Progenitor cell of endocrine pancreas (in vitro differentiated cells): ENCODE results near the gene ANKRD16. TPM values are rescaled to one million over a fixed set of nuclear protein-coding genes. Genes with fewer than 3 reads are reported as not detected.

Experiments
- DNase-seq: peaks from one replicate; pipeline ENCODE4 v3.0.0; 2021; ENCODE audit warnings: low spot score; ENCODE audit not compliant: unreplicated experiment
- H3K27ac Mint-ChIP-seq: 2 replicates; pipeline ENCODE4 v1.8.0; 2021; ENCODE audit warnings: mild to moderate bottlenecking, moderate library complexity, mixed read lengths
- H3K27me3 Mint-ChIP-seq: 2 replicates; pipeline ENCODE4 v1.8.0; 2021; ENCODE audit warnings: mixed read lengths
- H3K36me3 Mint-ChIP-seq: 2 replicates; pipeline ENCODE4 v1.8.0; 2022; ENCODE audit warnings: mixed read lengths; ENCODE audit not compliant: insufficient read depth
- H3K4me1 Mint-ChIP-seq: 2 replicates; pipeline ENCODE4 v1.8.0; 2021; ENCODE audit warnings: low read depth, mixed read lengths
- H3K4me3 Mint-ChIP-seq: 2 replicates; pipeline ENCODE4 v1.8.0; 2021; ENCODE audit warnings: low read depth, mild to moderate bottlenecking, moderate library complexity, mixed read lengths
- H3K9me3 Mint-ChIP-seq: 2 replicates; pipeline ENCODE4 v1.8.0; 2021; ENCODE audit warnings: low read depth, mixed read lengths
- total RNA-seq: library from RNA; stranded (reverse); gene quantifications from 2 replicates; pipeline ENCODE4 v1.2.1, GENCODE V29; 2021
- TF ChIP-seq, protein P1 (sequence below): fragments of 200-600 bp; sonication (generic); IDR thresholded peaks from one replicate; pipeline ENCODE4 v1.5.0; 2021; ENCODE audit warnings: antibody characterized with exemption, mild to moderate bottlenecking; ENCODE audit not compliant: unreplicated experiment

The ANKRD16 gene
- total RNA-seq, 1 donor from 2014 or later: 18.0 TPM

- H3K36me3 Mint-ChIP-seq: no peaks in the 10 kb centered on the region
- H3K27me3 Mint-ChIP-seq: no peaks in the 10 kb centered on the region
- TF ChIP-seq, protein P1, sequence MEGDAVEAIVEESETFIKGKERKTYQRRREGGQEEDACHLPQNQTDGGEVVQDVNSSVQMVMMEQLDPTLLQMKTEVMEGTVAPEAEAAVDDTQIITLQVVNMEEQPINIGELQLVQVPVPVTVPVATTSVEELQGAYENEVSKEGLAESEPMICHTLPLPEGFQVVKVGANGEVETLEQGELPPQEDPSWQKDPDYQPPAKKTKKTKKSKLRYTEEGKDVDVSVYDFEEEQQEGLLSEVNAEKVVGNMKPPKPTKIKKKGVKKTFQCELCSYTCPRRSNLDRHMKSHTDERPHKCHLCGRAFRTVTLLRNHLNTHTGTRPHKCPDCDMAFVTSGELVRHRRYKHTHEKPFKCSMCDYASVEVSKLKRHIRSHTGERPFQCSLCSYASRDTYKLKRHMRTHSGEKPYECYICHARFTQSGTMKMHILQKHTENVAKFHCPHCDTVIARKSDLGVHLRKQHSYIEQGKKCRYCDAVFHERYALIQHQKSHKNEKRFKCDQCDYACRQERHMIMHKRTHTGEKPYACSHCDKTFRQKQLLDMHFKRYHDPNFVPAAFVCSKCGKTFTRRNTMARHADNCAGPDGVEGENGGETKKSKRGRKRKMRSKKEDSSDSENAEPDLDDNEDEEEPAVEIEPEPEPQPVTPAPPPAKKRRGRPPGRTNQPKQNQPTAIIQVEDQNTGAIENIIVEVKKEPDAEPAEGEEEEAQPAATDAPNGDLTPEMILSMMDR: no peak
- no peaks in the 10 kb centered on the region for H3K9me3 Mint-ChIP-seq
- H3K4me1 Mint-ChIP-seq: peaks cover 4% of the 10 kb centered on the region
- no peak overlapping the region for H3K4me3 Mint-ChIP-seq
- DNase-seq: no peak
- no peak overlapping the region for H3K27ac Mint-ChIP-seq
Measured at GRCh38 chr10:5833814-5834213, 55.9 kb downstream of the ANKRD16 start.

DNA sequence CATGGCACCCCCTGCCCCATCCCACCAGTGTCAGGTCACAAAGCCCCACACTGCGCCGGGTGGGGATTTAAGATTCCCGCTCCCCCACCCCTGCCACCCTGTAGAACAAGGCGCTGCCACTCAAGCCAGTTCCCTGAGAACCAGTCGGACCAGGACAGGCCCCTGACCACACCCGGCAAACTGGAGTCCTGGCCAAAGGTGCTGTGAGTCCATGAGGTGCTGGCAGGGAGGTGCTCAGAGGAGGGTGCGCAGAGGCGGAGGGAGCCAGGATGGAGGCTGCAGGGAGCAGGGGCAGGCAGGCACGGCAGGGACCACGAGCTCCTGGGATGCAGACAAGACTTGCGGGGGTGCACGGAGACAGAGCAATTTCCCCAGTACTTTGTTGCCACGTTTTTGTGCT lies 56.7 kb downstream of the ANKRD16 start:
- no peaks in the 10 kb centered on the region for H3K9me3 Mint-ChIP-seq
- H3K27ac Mint-ChIP-seq: no peak overlapping the region
- TF ChIP-seq, protein P1: no peak
- peaks cover 4% of the 10 kb centered on the region for H3K4me1 Mint-ChIP-seq
- H3K27me3 Mint-ChIP-seq: no peaks in the 10 kb centered on the region
- no peak overlapping the region for H3K4me3 Mint-ChIP-seq
- no peaks in the 10 kb centered on the region for H3K36me3 Mint-ChIP-seq
- no peak for DNase-seq

DNA sequence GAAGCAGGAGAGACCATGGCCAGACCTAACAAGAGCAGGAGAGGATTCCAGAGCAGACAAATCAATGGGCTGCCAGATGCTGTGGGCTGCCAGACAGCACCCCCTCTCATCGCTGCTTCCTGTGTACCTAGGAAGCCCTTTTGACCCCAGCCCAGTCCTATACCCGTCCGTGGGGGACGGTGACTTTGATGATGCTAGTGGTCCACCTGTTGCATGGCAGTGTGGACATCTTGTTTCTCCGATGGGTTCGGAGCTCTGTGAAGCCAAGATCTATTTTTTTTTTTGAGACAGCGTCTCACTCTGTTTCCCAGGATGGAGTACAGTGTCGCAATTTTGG lies 58.3 kb downstream of the ANKRD16 start:
- Mint-ChIP-seq H3K27me3 (no peaks in the 10 kb centered on the region), H3K9me3 (no peaks in the 10 kb centered on the region), H3K36me3 (no peaks in the 10 kb centered on the region), H3K4me3 (no peak overlapping the region), H3K27ac (no peak overlapping the region), H3K4me1 (peaks cover 4% of the 10 kb centered on the region)
- TF ChIP-seq, protein P1: no peak
- no peak for DNase-seq

GRCh38 chr10:5830629-5831445 lies 58.9 kb downstream of the ANKRD16 start:
- DNase-seq: no peak
- TF ChIP-seq, protein P1: no peak
- H3K4me1 Mint-ChIP-seq: peaks cover 4% of the 10 kb centered on the region
- no peak overlapping the region for H3K27ac Mint-ChIP-seq
- no peak overlapping the region for H3K4me3 Mint-ChIP-seq
- H3K9me3 Mint-ChIP-seq: no peaks in the 10 kb centered on the region
- no peaks in the 10 kb centered on the region for H3K27me3 Mint-ChIP-seq
- no peaks in the 10 kb centered on the region for H3K36me3 Mint-ChIP-seq

DNA sequence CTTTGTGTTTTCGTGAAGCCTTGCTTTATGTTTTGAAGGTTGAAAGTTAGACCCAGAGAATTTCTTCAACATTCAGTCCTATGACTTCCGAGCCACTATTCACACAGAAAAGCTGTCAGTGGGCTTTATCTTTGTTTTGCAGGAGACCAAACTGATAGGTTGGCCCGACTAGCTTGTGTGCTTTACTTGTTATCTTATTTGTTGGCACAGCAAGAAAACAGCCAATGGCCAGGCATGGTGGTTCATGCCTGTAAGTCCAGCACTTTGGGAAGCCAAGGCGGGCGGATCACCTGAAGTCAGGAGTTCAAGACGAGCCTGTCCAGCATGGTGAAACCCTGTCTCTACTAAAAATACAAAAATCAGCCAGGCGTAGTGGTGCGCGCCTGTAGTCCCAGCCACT lies 60.4 kb downstream of the ANKRD16 start:
- TF ChIP-seq, protein P1: no peak
- H3K4me3 Mint-ChIP-seq: no peak overlapping the region
- no peaks in the 10 kb centered on the region for H3K27me3 Mint-ChIP-seq
- H3K9me3 Mint-ChIP-seq: no peaks in the 10 kb centered on the region
- H3K36me3 Mint-ChIP-seq: no peaks in the 10 kb centered on the region
- no peak overlapping the region for H3K27ac Mint-ChIP-seq
- no peak for DNase-seq
- peaks cover 6% of the 10 kb centered on the region for H3K4me1 Mint-ChIP-seq
